ENCODE measurements around the gene ADA. TPM values are rescaled to one million over a fixed set of nuclear protein-coding genes. Genes with fewer than 3 reads are reported as not detected.

ADA gene
- total and polyA plus RNA-seq, 9 of the 15 experiments (the other 6 are each of a cell fraction or from before 2014, with no cell fraction given) = 2.4 to 26.1 (median 5.3) TPM

- peaks cover 12 to 16% of the 10 kb centered on the region in 2 experiments for H3K4me1 ChIP-seq (replicated peaks in 1 of 2; ENCODE audit: control insufficient read depth in 2 of 2, insufficient read depth in 2 of 2, low read length in 2 of 2)
- peaks cover 2 to 5% of the 10 kb centered on the region in 2 experiments; a peak in 1 of 5 replicates for H3K27me3 ChIP-seq (ENCODE audit: control insufficient read depth in 2 of 2, insufficient read depth in 2 of 2, low read length in 2 of 2)
- intact Hi-C loops (cut with micrococcal nuclease) (no loop called here), in situ Hi-C loops (cut with MboI) (no loop called here)
- TF ChIP-seq PTRF (tag; IDR thresholded peaks at IDR 0.05) (no peak), HDGF (IDR thresholded peaks at IDR 0.05) (no peak), ELF2 (CRISPR knock-in tag; IDR thresholded peaks at IDR 0.05) (no peak), ADNP (tag; IDR thresholded peaks at IDR 0.05) (peak; percentile 29; the same call in 1 of the 2 replicates), BCOR (IDR thresholded peaks at IDR 0.05) (peak; percentile 44), GATAD2B (IDR thresholded peaks at IDR 0.05; ENCODE audit: borderline replicate concordance) (no peak), HOXB6 (CRISPR knock-in tag; IDR thresholded peaks at IDR 0.05; ENCODE audit: borderline replicate concordance) (no peak), YY1 (IDR thresholded peaks at IDR 0.05; ENCODE audit: borderline replicate concordance in 1 of 3, control insufficient read depth in 1 of 3, extremely low read depth in 1 of 3, insufficient read depth in 3 of 3, insufficient read length in 1 of 3, insufficient replicate concordance in 2 of 3, low read depth in 1 of 3, low read length in 2 of 3) (no peak), ZNF655 (CRISPR knock-in tag; IDR thresholded peaks at IDR 0.05) (no peak), PYGO2 (tag; IDR thresholded peaks at IDR 0.05) (no peak), PML (IDR thresholded peaks at IDR 0.05; ENCODE audit: low read length) (no peak), TFAP4 (CRISPR knock-in tag; IDR thresholded peaks at IDR 0.05; ENCODE audit: borderline replicate concordance) (no peak), CEBPG (CRISPR knock-in tag; IDR thresholded peaks at IDR 0.05) (no peak), CEBPG (tag; conservative IDR thresholded peaks at IDR 0.05 in 1 of 2, IDR thresholded peaks at IDR 0.05 in 1 of 2) (no peak), SIN3B (IDR thresholded peaks at IDR 0.05; ENCODE audit: low read depth) (no peak), ZNF561 (CRISPR knock-in tag; conservative IDR thresholded peaks at IDR 0.05) (no peak), CBFA2T3 (IDR thresholded peaks at IDR 0.05) (no peak), RBM25 (IDR thresholded peaks at IDR 0.05; ENCODE audit: low read depth, low read length, severe bottlenecking) (peak; percentile 85), ZNF23 (CRISPR knock-in tag; IDR thresholded peaks at IDR 0.05) (no peak)
- H3K79me2 ChIP-seq (ENCODE audit: control insufficient read depth, insufficient read depth, low read length) = no peaks in the 10 kb centered on the region
- CTCF ChIA-PET (ENCODE audit: low intra/inter-chr PET ratio) = no interaction called here
- POLR2A ChIA-PET = no interaction called here
- no peak overlapping the region for H2AFZ ChIP-seq (ENCODE audit: low read depth, low read length)
- no peak overlapping the region for H3K27ac ChIP-seq (ENCODE audit: extremely low read depth, low read depth, low read length)
- no peak overlapping the region for H3K4me3 ChIP-seq
- no TSS peak for BruUV-seq (replicated peaks)
- 69% methylated on average over 1 of the region's 1 CpG for WGBS (ENCODE audit: insufficient coverage, low coverage, missing lambda C conversion rate)
- H3K9me3 ChIP-seq (replicated peaks; ENCODE audit: control insufficient read depth, insufficient read depth, low read depth, low read length) = no peaks in the 10 kb centered on the region
- ATAC-seq (no peak), DNase-seq (ENCODE audit: extremely low read depth in 1 of 4, low spot score in 3 of 4) (no peak), FAIRE-seq (no peak)
- 0 out of 4 replicates have a peak overlapping the region, but pooled peaks of 1 of the 2 experiments have one; percentile 32 for H3K9ac ChIP-seq (ENCODE audit: insufficient read depth in 1 of 2, low read depth in 2 of 2, low read length in 2 of 2)
- H3K9me1 ChIP-seq (ENCODE audit: control insufficient read depth, insufficient read depth, low read length) = no peaks in the 10 kb centered on the region
- H3K36me3 ChIP-seq (ENCODE audit: control insufficient read depth, insufficient read depth, low read length) = no peaks in the 10 kb centered on the region
- no peaks in the 10 kb centered on the region; the same call in 1 of the 2 replicates for H4K20me1 ChIP-seq (replicated peaks; ENCODE audit: control insufficient read depth, insufficient read depth, low read length)
- no peak overlapping the region for H3K4me2 ChIP-seq (ENCODE audit: insufficient read depth, low read length)
Observed at GRCh38 chr20:44643154-44643519, 8.4 kb downstream of the ADA start.
